Neural cell (in vitro differentiated cells): ENCODE results near the gene AOC2. TPM values are rescaled to one million over a fixed set of nuclear protein-coding genes. Genes with fewer than 3 reads are reported as not detected.
A peak's percentile ranks its signal among the peaks of the same experiment; 100 is the strongest.

Experiments used
- H2AFZ ChIP-seq: fragments of 200-600, 300-800 bp; sonication (generic), shearing (Covaris generic); 2 replicates; pipeline ENCODE4 v1.6.0; 2014; ENCODE audit warnings: low read depth, mild to moderate bottlenecking, antibody characterized with exemption, low read length, moderate library complexity
- H3F3A ChIP-seq: fragments of 200-600 bp; shearing (Covaris generic); 2 replicates; pipeline ENCODE4 v1.6.1; 2016; ENCODE audit warnings: mild to moderate bottlenecking, moderate library complexity, mixed read lengths, antibody characterized with exemption, low read length; ENCODE audit not compliant: insufficient read depth, poor library complexity, severe bottlenecking
- H3K27ac ChIP-seq: fragments of 200-600, 300-800 bp; sonication (generic), shearing (Covaris generic); 2 replicates; pipeline ENCODE4 v1.5.1; 2014; ENCODE audit warnings: mild to moderate bottlenecking, low read length, moderate library complexity
- H3K27me3 ChIP-seq: fragments of 300-800, 200-600 bp; sonication (generic), shearing (Covaris generic); 2 replicates; pipeline ENCODE4 v1.6.0; 2014; ENCODE audit warnings: mild to moderate bottlenecking, low read depth, low read length, moderate library complexity; ENCODE audit not compliant: insufficient read depth
- H3K36me3 ChIP-seq: fragments of 300-800, 200-600 bp; sonication (generic), shearing (Covaris generic); 2 replicates; pipeline ENCODE4 v1.5.1; 2014; ENCODE audit warnings: mild to moderate bottlenecking, antibody characterized with exemption, low read length, moderate library complexity; ENCODE audit not compliant: insufficient read depth
- H3K4me2 ChIP-seq: fragments of 300-800, 200-600 bp; sonication (generic), shearing (Covaris generic); 2 replicates; pipeline ENCODE4 v1.6.0; 2014; ENCODE audit warnings: mild to moderate bottlenecking, low read length
- H3K4me3 ChIP-seq: fragments of 300-800, 200-600 bp; sonication (generic), shearing (Covaris generic); 2 replicates; pipeline ENCODE4 v1.5.1; 2014; ENCODE audit warnings: mild to moderate bottlenecking, low read length, moderate library complexity
- H3K79me2 ChIP-seq: fragments of 200-600 bp; shearing (Covaris generic); replicated peaks from 2 replicates; pipeline ENCODE4 v1.6.0; 2014; ENCODE audit warnings: mild to moderate bottlenecking, low read length, moderate library complexity; ENCODE audit not compliant: insufficient read depth
- H3K9ac ChIP-seq: fragments of 300-800, 200-600 bp; sonication (generic), shearing (Covaris generic); 2 replicates; pipeline ENCODE4 v1.6.1; 2016; ENCODE audit warnings: mild to moderate bottlenecking, low read length, mixed read lengths
- H3K9me2 ChIP-seq: fragments of 200-600 bp; shearing (Covaris generic); 2 replicates; pipeline ENCODE4 v1.6.1; 2016; ENCODE audit warnings: mild to moderate bottlenecking, low read length, mixed read lengths; ENCODE audit not compliant: insufficient read depth
- H3K9me3 ChIP-seq: fragments of 200-600, 300-800 bp; sonication (generic), shearing (Covaris generic); 2 replicates; pipeline ENCODE4 v1.6.1; 2016; ENCODE audit warnings: mild to moderate bottlenecking, mixed run types, low read length, moderate library complexity, mixed read lengths
- H4K20me1 ChIP-seq: fragments of 200-600 bp; shearing (Covaris generic); 2 replicates; pipeline ENCODE4 v1.6.1; 2016; ENCODE audit warnings: mild to moderate bottlenecking, mixed run types; ENCODE audit not compliant: insufficient read depth
- CTCF ChIP-seq: fragments of 450-650 bp; IDR thresholded peaks from 2 replicates; pipeline ENCODE4 v1.5.1; 2014; ENCODE audit warnings: antibody characterized with exemption, mild to moderate bottlenecking, moderate library complexity; ENCODE audit not compliant: poor library complexity, severe bottlenecking
- EP300 ChIP-seq: fragments of 450-650 bp; conservative IDR thresholded peaks from 2 replicates; pipeline ENCODE4 v1.6.1; 2014; ENCODE audit warnings: antibody characterized with exemption, mild to moderate bottlenecking, moderate library complexity; ENCODE audit not compliant: poor library complexity, severe bottlenecking
- EZH2 ChIP-seq: fragments of 200-600, 300-800 bp; shearing (Covaris generic), sonication (generic); IDR thresholded peaks from 2 replicates; pipeline ENCODE4 v1.6.1; 2014; ENCODE audit warnings: antibody characterized with exemption, low read length, borderline replicate concordance, mild to moderate bottlenecking; ENCODE audit not compliant: insufficient read depth, poor library complexity, severe bottlenecking
- MXI1 ChIP-seq: fragments of 450-650 bp; conservative IDR thresholded peaks from 2 replicates; pipeline ENCODE4 v1.6.1; 2014; ENCODE audit warnings: antibody characterized with exemption, mild to moderate bottlenecking; ENCODE audit not compliant: poor library complexity, severe bottlenecking
- POLR2AphosphoS5 ChIP-seq: IDR thresholded peaks from 2 replicates; pipeline ENCODE4 v1.6.1; 2012
- RAD21 ChIP-seq: fragments of 450-650 bp; conservative IDR thresholded peaks from 2 replicates; pipeline ENCODE4 v1.6.1; 2014; ENCODE audit warnings: antibody characterized with exemption, mild to moderate bottlenecking, moderate library complexity
- REST ChIP-seq: IDR thresholded peaks from 2 replicates; pipeline ENCODE4 v1.6.1; 2012; ENCODE audit warnings: borderline replicate concordance
- SMC3 ChIP-seq: fragments of 450-650 bp; conservative IDR thresholded peaks from 2 replicates; pipeline ENCODE4 v1.6.1; 2014; ENCODE audit warnings: antibody characterized with exemption, mild to moderate bottlenecking, moderate library complexity; ENCODE audit not compliant: poor library complexity
- TAF1 ChIP-seq: IDR thresholded peaks from 2 replicates; pipeline ENCODE4 v1.6.1; 2012; ENCODE audit warnings: low read depth
- polyA plus RNA-seq: library from polyadenylated mRNA; depleted of rRNA; stranded (reverse); fragments of >200 nt; gene quantifications from 2 replicates; pipeline ENCODE4 v1.2.3, GENCODE V29; 2014

AOC2 gene
- polyA plus RNA-seq, 1 donor from 2014 or later: 2.8 TPM

GRCh38 chr17:42818379-42818778 is 26.0 kb upstream of the AOC2 start:
- no peak overlapping the region for H3K4me3 ChIP-seq
- no peaks in the 10 kb centered on the region for H3K9me2 ChIP-seq
- H3K9me3 ChIP-seq: no peaks in the 10 kb centered on the region
- no peaks in the 10 kb centered on the region for H3K27me3 ChIP-seq
- no peaks in the 10 kb centered on the region for H3F3A ChIP-seq
- H4K20me1 ChIP-seq: no peaks in the 10 kb centered on the region
- H2AFZ ChIP-seq: no peak overlapping the region
- no peak overlapping the region for H3K4me2 ChIP-seq
- TF ChIP-seq TAF1 (no peak), REST (no peak), SMC3 (no peak), EZH2 (no peak), CTCF (no peak), POLR2AphosphoS5 (no peak), EP300 (no peak), RAD21 (no peak), MXI1 (no peak)
- peaks cover 8% of the 10 kb centered on the region for H3K79me2 ChIP-seq
- no peak overlapping the region for H3K27ac ChIP-seq
- H3K36me3 ChIP-seq: no peaks in the 10 kb centered on the region
- no peak overlapping the region for H3K9ac ChIP-seq

- Histone ChIP-seq H3F3A (no peaks in the 10 kb centered on the region), H3K27ac (no peak overlapping the region), H3K4me2 (no peak overlapping the region), H2AFZ (no peak overlapping the region), H3K36me3 (no peaks in the 10 kb centered on the region), H3K9ac (no peak overlapping the region), H4K20me1 (no peaks in the 10 kb centered on the region), H3K4me3 (no peak overlapping the region), H3K9me3 (no peaks in the 10 kb centered on the region), H3K27me3 (no peaks in the 10 kb centered on the region), H3K79me2 (peaks cover 12% of the 10 kb centered on the region), H3K9me2 (no peaks in the 10 kb centered on the region)
- TF ChIP-seq CTCF (peak; percentile 57), EP300 (no peak), SMC3 (no peak), EZH2 (no peak), MXI1 (no peak)
Observed at GRCh38 chr17:42819939-42820535, 24.3 kb upstream of the AOC2 start.
